Esophagus (tissue), 2 donors: Measurements from ENCODE around the gene UBQLN1. TPM values are rescaled to one million over a fixed set of nuclear protein-coding genes. Genes with fewer than 3 reads are reported as not detected.

Experiments
- H3K27ac ChIP-seq, 2 donors: one replicate each; pipeline ENCODE4 v1.5.1; 2013; ENCODE audit warnings: low read depth in 2 of 2, mild to moderate bottlenecking in 2 of 2, inconsistent platforms in 1 of 2, low read length in 1 of 2, moderate library complexity in 1 of 2
- H3K27me3 ChIP-seq, 2 donors: one replicate each; pipeline ENCODE4 v1.6.1; 2013; ENCODE audit warnings: low read length in 2 of 2, control low read depth in 1 of 2, mild to moderate bottlenecking in 1 of 2; ENCODE audit not compliant: insufficient read depth in 2 of 2, control insufficient read depth in 1 of 2
- H3K36me3 ChIP-seq, 2 donors: one replicate each; pipeline ENCODE4 v1.6.1; 2013; ENCODE audit warnings: low read length in 1 of 2; ENCODE audit not compliant: control insufficient read depth in 2 of 2, insufficient read depth in 2 of 2
- H3K4me1 ChIP-seq, 2 donors: one replicate each; pipeline ENCODE4 v1.6.1; 2013; ENCODE audit warnings: low read length in 1 of 2; ENCODE audit not compliant: control insufficient read depth in 2 of 2, insufficient read depth in 2 of 2
- H3K4me3 ChIP-seq, 2 donors: one replicate each; pipeline ENCODE4 v1.5.1; 2013; ENCODE audit warnings: low read length in 2 of 2, mild to moderate bottlenecking in 2 of 2, low read depth in 1 of 2, moderate library complexity in 1 of 2
- H3K9me3 ChIP-seq, 2 donors: one replicate each; pipeline ENCODE4 v1.6.1; 2013; ENCODE audit warnings: mild to moderate bottlenecking in 2 of 2, low read depth in 1 of 2, low read length in 1 of 2, moderate library complexity in 1 of 2; ENCODE audit not compliant: control insufficient read depth in 2 of 2, insufficient read depth in 1 of 2
- WGBS, 2 donors: extraction: QIAGEN DNeasy Blood & Tissue Kit; methylation state at CpG; one replicate each; pipeline ENCODE4 v1.1.7; 2013; 5-methylcytosine and 5-hydroxymethylcytosine counted together
- polyA plus RNA-seq, 2 donors: library from polyadenylated mRNA; stranded (reverse); fragments of 200-250 nt; gene quantifications; one replicate each; pipeline ENCODE4 v1.2.3, GENCODE V29; 2013
- donor health status: healthy with polysubstance abuse.
- donor health status: Bipolar disorder and iron deficiency.

Gene UBQLN1
- polyA plus RNA-seq, 2 donors, result 26.1 to 35.8 TPM

DNA sequence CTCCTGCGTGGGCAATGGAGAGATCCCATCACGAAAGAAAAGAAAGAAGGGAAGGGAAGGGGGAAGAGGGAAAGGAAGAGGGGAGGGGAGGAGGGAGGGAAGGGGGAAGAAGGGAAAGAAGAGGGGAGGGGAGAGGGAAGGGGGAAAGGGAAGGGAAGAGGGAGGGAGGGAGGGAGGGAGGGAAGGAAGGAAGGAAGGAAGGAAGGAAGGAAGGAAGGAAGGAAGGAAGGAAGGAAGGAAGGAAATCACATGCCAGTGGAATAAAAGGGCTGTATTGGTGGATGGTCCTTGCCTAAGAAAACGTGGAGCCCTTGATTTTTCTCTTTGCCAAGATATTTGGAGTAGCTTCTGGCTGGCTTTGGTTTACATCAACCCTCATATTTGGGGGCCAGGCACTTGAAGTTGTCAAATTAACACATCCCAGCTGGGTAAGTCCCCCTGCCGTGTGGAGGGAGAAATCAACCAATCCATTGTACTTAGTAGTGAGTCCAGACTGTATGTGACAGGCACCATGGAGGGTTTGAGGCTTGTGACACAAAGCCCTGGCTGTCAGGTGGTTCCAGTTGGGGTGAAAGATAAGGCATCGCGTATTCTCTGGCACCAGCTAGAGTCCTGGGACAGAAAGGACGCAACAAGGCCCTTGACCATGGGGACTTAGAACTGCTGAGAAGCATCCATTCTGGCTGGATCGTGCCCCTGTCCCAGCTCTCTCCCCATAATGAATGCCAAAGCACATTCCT, 61.1 kb downstream of the UBQLN1 start:
- Histone ChIP-seq H3K4me3 (no peak overlapping the region), H3K9me3 (no peaks in the 10 kb centered on the region), H3K27me3 (no peaks in the 10 kb centered on the region), H3K4me1 (no peaks in the 10 kb centered on the region), H3K27ac (peak overlapping the region in 1 of 2 donors; percentile 3), H3K36me3 (peaks cover 3 to 5% of the 10 kb centered on the region in 2 donors)
- 77 to 85% methylated on average over 8 of the region's 8 CpGs for WGBS, 2 donors

- 72 to 82% methylated on average over 4 of the region's 4 CpGs for WGBS, 2 donors
- no peak overlapping the region for H3K27ac ChIP-seq
- H3K4me1 ChIP-seq, result no peaks in the 10 kb centered on the region
- H3K27me3 ChIP-seq, result no peaks in the 10 kb centered on the region
- H3K4me3 ChIP-seq, result no peak overlapping the region
- no peaks in the 10 kb centered on the region for H3K36me3 ChIP-seq
- no peaks in the 10 kb centered on the region for H3K9me3 ChIP-seq
Measured at GRCh38 chr9:83642793-83643192, 65.0 kb downstream of the UBQLN1 start.

DNA sequence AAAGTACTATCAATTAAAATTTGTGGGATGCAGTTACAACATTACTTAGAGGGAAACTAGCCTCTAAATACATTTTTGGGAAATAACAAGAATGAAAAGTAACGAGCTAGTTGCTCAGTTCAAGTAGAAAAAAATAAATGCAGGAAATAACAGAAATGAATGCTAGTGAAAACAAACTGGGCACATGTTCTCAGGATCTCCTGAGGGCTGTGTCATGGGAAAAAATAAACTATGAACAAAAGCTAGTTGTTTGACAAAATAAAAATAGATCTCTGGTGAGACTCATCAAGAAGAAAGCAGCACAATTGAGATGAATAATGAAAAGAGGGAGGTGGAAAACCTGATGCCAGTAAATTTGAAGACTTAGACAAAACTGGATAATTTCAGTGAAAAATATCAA, 68.5 kb downstream of the UBQLN1 start:
- Histone ChIP-seq H3K4me1 (no peaks in the 10 kb centered on the region), H3K36me3 (no peaks in the 10 kb centered on the region), H3K27ac (no peak overlapping the region), H3K9me3 (no peaks in the 10 kb centered on the region), H3K4me3 (no peak overlapping the region), H3K27me3 (no peaks in the 10 kb centered on the region)
- WGBS, 2 donors, result 69 to 72% methylated on average over 1 of the region's 1 CpG

DNA sequence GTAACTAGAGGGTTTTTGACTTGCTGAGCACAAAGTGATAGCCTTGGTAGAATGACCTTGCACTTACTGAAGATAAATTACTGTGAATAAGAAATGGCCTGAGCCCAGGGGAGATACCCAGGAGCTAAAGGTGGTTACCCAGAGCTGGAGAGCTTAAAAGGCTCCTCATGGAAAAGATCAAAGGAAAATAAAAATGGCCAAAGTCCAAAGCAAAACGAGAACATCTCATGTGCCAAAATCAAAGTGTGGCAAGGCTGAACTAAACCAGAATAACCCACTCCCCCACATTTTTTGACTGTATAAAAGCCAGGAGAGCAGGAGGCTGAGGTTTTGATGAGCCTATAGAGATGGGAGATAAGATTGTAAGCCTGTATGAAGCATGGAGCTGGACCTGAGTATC, 70.4 kb downstream of the UBQLN1 start:
- Histone ChIP-seq H3K4me1 (no peaks in the 10 kb centered on the region), H3K9me3 (no peaks in the 10 kb centered on the region), H3K36me3 (no peaks in the 10 kb centered on the region), H3K4me3 (no peak overlapping the region), H3K27ac (no peak overlapping the region), H3K27me3 (no peaks in the 10 kb centered on the region)
- 27 to 39% methylated on average over 1 of the region's 1 CpG for WGBS, 2 donors

GRCh38 chr9:83636813-83637212, 70.9 kb downstream of the UBQLN1 start:
- Histone ChIP-seq H3K27ac (no peak overlapping the region), H3K36me3 (no peaks in the 10 kb centered on the region), H3K4me3 (no peak overlapping the region), H3K27me3 (no peaks in the 10 kb centered on the region), H3K9me3 (no peaks in the 10 kb centered on the region), H3K4me1 (no peaks in the 10 kb centered on the region)

DNA sequence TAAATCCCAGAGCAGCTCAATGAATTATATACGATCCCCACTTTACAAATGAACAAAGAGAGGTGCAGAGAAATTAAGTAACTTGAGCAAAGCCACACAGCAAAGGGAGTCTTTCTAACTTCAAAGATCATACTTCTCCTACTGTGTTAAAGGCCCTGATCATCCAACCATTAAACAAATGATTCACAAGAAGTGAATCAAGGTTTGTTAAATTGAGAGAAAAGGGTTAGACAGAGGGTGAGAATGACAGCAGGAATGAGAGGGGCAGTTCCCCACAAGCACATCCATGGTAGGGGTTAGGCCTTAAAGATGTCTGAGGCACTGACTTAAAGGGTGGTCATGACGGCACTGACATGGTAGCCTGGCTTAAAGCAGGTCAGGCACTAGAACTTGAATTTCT, 74.1 kb downstream of the UBQLN1 start:
- H3K4me3 ChIP-seq, result no peak overlapping the region
- WGBS, 2 donors, result 96 to 97% methylated on average over 2 of the region's 2 CpGs
- H3K4me1 ChIP-seq, result peaks cover 0 to 2% of the 10 kb centered on the region in 2 donors
- peaks cover 0 to 5% of the 10 kb centered on the region in 2 donors for H3K36me3 ChIP-seq
- no peaks in the 10 kb centered on the region for H3K9me3 ChIP-seq
- H3K27ac ChIP-seq, result no peak overlapping the region
- H3K27me3 ChIP-seq, result no peaks in the 10 kb centered on the region

DNA sequence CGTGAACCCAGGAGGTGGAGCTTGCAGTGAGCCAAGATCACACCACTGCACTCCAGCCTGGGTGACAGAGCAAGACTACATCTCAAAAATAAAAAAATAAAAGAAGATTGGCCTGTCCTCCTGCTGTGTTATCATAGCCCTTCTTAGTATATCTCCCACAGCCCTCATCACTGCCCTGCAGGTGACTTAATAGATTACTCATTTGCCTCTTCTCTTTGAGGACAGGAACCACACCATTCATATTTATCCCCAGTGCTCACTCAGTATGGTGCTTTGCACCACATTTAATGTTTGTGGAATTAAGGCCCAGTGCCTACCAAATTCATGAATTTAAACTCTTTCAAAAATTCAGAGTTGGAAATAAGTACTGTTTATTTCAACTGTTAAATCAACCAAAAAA, 74.5 kb downstream of the UBQLN1 start:
- Histone ChIP-seq H3K4me3 (no peak overlapping the region), H3K27ac (no peak overlapping the region), H3K4me1 (peaks cover 0 to 2% of the 10 kb centered on the region in 2 donors), H3K27me3 (no peaks in the 10 kb centered on the region), H3K36me3 (peaks cover 0 to 5% of the 10 kb centered on the region in 2 donors), H3K9me3 (no peaks in the 10 kb centered on the region)
- 86 to 92% methylated on average over 1 of the region's 1 CpG for WGBS, 2 donors

- WGBS, 2 donors, result 45 to 52% methylated on average over 11 of the region's 11 CpGs
- H3K36me3 ChIP-seq, result peaks cover 2 to 11% of the 10 kb centered on the region in 2 donors
- no peak overlapping the region for H3K4me3 ChIP-seq
- no peaks in the 10 kb centered on the region for H3K27me3 ChIP-seq
- H3K4me1 ChIP-seq, result peaks cover 0 to 2% of the 10 kb centered on the region in 2 donors
- H3K9me3 ChIP-seq, result no peaks in the 10 kb centered on the region
- no peak overlapping the region for H3K27ac ChIP-seq
Measured at GRCh38 chr9:83630938-83631457, 76.8 kb downstream of the UBQLN1 start.

- Histone ChIP-seq H3K9me3 (no peaks in the 10 kb centered on the region), H3K36me3 (peaks cover 2 to 11% of the 10 kb centered on the region in 2 donors), H3K4me1 (peaks cover 0 to 2% of the 10 kb centered on the region in 2 donors), H3K27me3 (no peaks in the 10 kb centered on the region), H3K27ac (no peak overlapping the region), H3K4me3 (no peak overlapping the region)
- 80 to 90% methylated on average over 7 of the region's 7 CpGs for WGBS, 2 donors
Measured at GRCh38 chr9:83629433-83630104, 78.2 kb downstream of the UBQLN1 start.
